SK-N-SH treated with all-trans-retinoic acid at 6 μM for 48 hours (cell line): Measurements from ENCODE around the gene PDF.

ENCODE experiments used
- ATAC-seq: fragments of 200-7000 bp; cut with Tn5 transposase; 3 replicates; pipeline ENCODE4 v1.9.1; 2020; ENCODE audit warnings: mild to moderate bottlenecking, moderate library complexity
- ARNTL ChIP-seq: fragments of 450-650 bp; formaldehyde crosslinking; IDR thresholded peaks from 2 replicates; pipeline ENCODE4 v1.5.0; 2020; ENCODE audit warnings: low read depth, mild to moderate bottlenecking, moderate library complexity, borderline replicate concordance
- BACH2 ChIP-seq: fragments of 250-450 bp; sonication (Bioruptor Pico); IDR thresholded peaks from 2 replicates; pipeline ENCODE4 v1.9.0; 2021; ENCODE audit warnings: mild to moderate bottlenecking, borderline replicate concordance
- CSDC2 ChIP-seq: fragments of 250-450 bp; sonication (Bioruptor Pico); IDR thresholded peaks from 2 replicates; pipeline ENCODE4 v1.5.0; 2020; ENCODE audit warnings: mild to moderate bottlenecking, moderate library complexity
- CSRNP3 ChIP-seq: fragments of 250-450 bp; sonication (Bioruptor Pico); IDR thresholded peaks from 2 replicates; pipeline ENCODE4 v1.5.1; 2021; ENCODE audit warnings: mild to moderate bottlenecking, moderate library complexity
- ESRRG ChIP-seq: fragments of 250-450 bp; sonication (Bioruptor Pico); IDR thresholded peaks from 2 replicates; pipeline ENCODE4 v1.6.1; 2021; ENCODE audit warnings: mild to moderate bottlenecking
- GLIS3 ChIP-seq: fragments of 250-450 bp; sonication (Bioruptor Pico); IDR thresholded peaks from 2 replicates; pipeline ENCODE4 v1.5.0; 2020; ENCODE audit warnings: mild to moderate bottlenecking, moderate library complexity
- ISL1 ChIP-seq: fragments of 250-450 bp; sonication (Bioruptor Pico); IDR thresholded peaks from 2 replicates; pipeline ENCODE4 v2.1.2; 2022; ENCODE audit warnings: mild to moderate bottlenecking, moderate library complexity
- OSR1 ChIP-seq: fragments of 250-450 bp; sonication (Bioruptor Pico); IDR thresholded peaks from 2 replicates; pipeline ENCODE4 v1.8.0; 2022; ENCODE audit warnings: moderate library complexity, mild to moderate bottlenecking, inconsistent platforms
- PATZ1 ChIP-seq: fragments of 250-450 bp; sonication (Bioruptor Pico); IDR thresholded peaks from 2 replicates; pipeline ENCODE4 v1.8.0; 2020; ENCODE audit warnings: mild to moderate bottlenecking, moderate library complexity, borderline replicate concordance
- POU6F1 ChIP-seq: fragments of 250-450 bp; sonication (Bioruptor Pico); IDR thresholded peaks from 2 replicates; pipeline ENCODE4 v1.8.0; 2021; ENCODE audit warnings: low read depth, mild to moderate bottlenecking, moderate library complexity, borderline replicate concordance
- PPARA ChIP-seq: fragments of 250-450 bp; sonication (Bioruptor Pico); IDR thresholded peaks from 2 replicates; pipeline ENCODE4 v1.5.0; 2020; ENCODE audit warnings: mild to moderate bottlenecking, borderline replicate concordance
- RARB ChIP-seq: fragments of 250-450 bp; sonication (Bioruptor Pico); IDR thresholded peaks from 2 replicates; pipeline ENCODE4 v1.8.0; 2021; ENCODE audit warnings: mild to moderate bottlenecking, moderate library complexity
- SNAI2 ChIP-seq: fragments of 250-450 bp; sonication (Bioruptor Pico); IDR thresholded peaks from 2 replicates; pipeline ENCODE4 v1.5.0; 2020; ENCODE audit warnings: mild to moderate bottlenecking, moderate library complexity
- TCF4 ChIP-seq: fragments of 250-450 bp; sonication (Bioruptor Pico); IDR thresholded peaks from 2 replicates; pipeline ENCODE4 v1.8.0; 2021; ENCODE audit warnings: mild to moderate bottlenecking, moderate library complexity, borderline replicate concordance
- TOX ChIP-seq: fragments of 250-450 bp; sonication (Bioruptor Pico); IDR thresholded peaks from 2 replicates; pipeline ENCODE4 v1.8.0; 2021; ENCODE audit warnings: mild to moderate bottlenecking, moderate library complexity, borderline replicate concordance
- TSHZ2 ChIP-seq: fragments of 250-450 bp; sonication (Bioruptor Pico); IDR thresholded peaks from 2 replicates; pipeline ENCODE4 v1.5.0; 2020; ENCODE audit warnings: mild to moderate bottlenecking, moderate library complexity
- ZC3H10 ChIP-seq: fragments of 250-450 bp; sonication (Bioruptor Pico); IDR thresholded peaks from 2 replicates; pipeline ENCODE4 v1.5.1; 2021; ENCODE audit warnings: mild to moderate bottlenecking, moderate library complexity
- ZFP3 ChIP-seq: fragments of 250-450 bp; sonication (Bioruptor Pico); IDR thresholded peaks from 2 replicates; pipeline ENCODE4 v1.5.0; 2020; ENCODE audit warnings: mild to moderate bottlenecking, moderate library complexity
- ZFP30 ChIP-seq: fragments of 450-650 bp; formaldehyde crosslinking; IDR thresholded peaks from 2 replicates; pipeline ENCODE4 v1.5.0; 2022; ENCODE audit warnings: mild to moderate bottlenecking, moderate library complexity
- ZNF565 ChIP-seq: fragments of 450-650 bp; formaldehyde crosslinking; conservative IDR thresholded peaks from 2 replicates; pipeline ENCODE4 v1.5.0; 2020; ENCODE audit warnings: low read depth, mild to moderate bottlenecking, moderate library complexity
- ZNF70 ChIP-seq: fragments of 450-650 bp; formaldehyde crosslinking; IDR thresholded peaks from 2 replicates; pipeline ENCODE4 v1.5.0; 2020; ENCODE audit warnings: mild to moderate bottlenecking, moderate library complexity
- ZNF8 ChIP-seq: fragments of 450-650 bp; formaldehyde crosslinking; IDR thresholded peaks from 2 replicates; pipeline ENCODE4 v1.5.0; 2020; ENCODE audit warnings: mild to moderate bottlenecking, moderate library complexity

The PDF gene

GRCh38 chr16:69309316-69309715 lies 21.1 kb downstream of the PDF start:
- TF ChIP-seq TOX (no peak), ZFP30 (CRISPR knock-in tag) (no peak)
- TF ChIP-seq, all 23 proteins: peak for 0

GRCh38 chr16:69307856-69308255 lies 22.5 kb downstream of the PDF start:
- no peak for ATAC-seq
- TF ChIP-seq ZNF565 (CRISPR knock-in tag): no peak
- TF ChIP-seq PATZ1 (CRISPR knock-in tag): no peak
- TF ChIP-seq RARB (CRISPR knock-in tag): no peak
- no peak for TF ChIP-seq TSHZ2 (CRISPR knock-in tag)
- TF ChIP-seq TCF4 (CRISPR knock-in tag): no peak
- no peak for TF ChIP-seq POU6F1
- no peak for TF ChIP-seq ARNTL (CRISPR knock-in tag)
- no peak for TF ChIP-seq SNAI2
- TF ChIP-seq PPARA (CRISPR knock-in tag): no peak
- TF ChIP-seq ZFP3 (CRISPR knock-in tag): no peak
- TF ChIP-seq OSR1: no peak
- TF ChIP-seq BACH2 (CRISPR knock-in tag): no peak
- no peak for TF ChIP-seq ZNF8 (CRISPR knock-in tag)
- no peak for TF ChIP-seq ZFP30 (CRISPR knock-in tag)
- TF ChIP-seq GLIS3 (CRISPR knock-in tag): no peak
- TF ChIP-seq CSDC2 (CRISPR knock-in tag): no peak
- TF ChIP-seq ISL1 (CRISPR knock-in tag): no peak
- TF ChIP-seq TOX: no peak
- TF ChIP-seq CSRNP3 (CRISPR knock-in tag): no peak

More at GRCh38 chr16:69309316-69309715, 21.1 kb downstream of the PDF start:
- ATAC-seq: no peak

GRCh38 chr16:69307091-69307490 lies 23.3 kb downstream of the PDF start:
- ATAC-seq: no peak
- TF ChIP-seq CSDC2 (CRISPR knock-in tag) (no peak), ARNTL (CRISPR knock-in tag) (no peak), POU6F1 (no peak), ESRRG (CRISPR knock-in tag) (no peak), CSRNP3 (CRISPR knock-in tag) (no peak), ZNF70 (no peak), PATZ1 (CRISPR knock-in tag) (no peak), TOX (no peak), ZC3H10 (no peak), OSR1 (no peak), GLIS3 (CRISPR knock-in tag) (no peak), ZFP30 (CRISPR knock-in tag) (no peak)
- TF ChIP-seq, all 23 proteins: peak for 0
